ENCODE measurements around the gene NKX1-2. TPM values are rescaled to one million over a fixed set of nuclear protein-coding genes. Genes with fewer than 3 reads are reported as not detected.

The NKX1-2 gene
- total and polyA plus RNA-seq, 2 of the 8 experiments (the other 6 are each of a cell fraction or from before 2014, with no cell fraction given): 12.7 to 34.9 TPM

DNA sequence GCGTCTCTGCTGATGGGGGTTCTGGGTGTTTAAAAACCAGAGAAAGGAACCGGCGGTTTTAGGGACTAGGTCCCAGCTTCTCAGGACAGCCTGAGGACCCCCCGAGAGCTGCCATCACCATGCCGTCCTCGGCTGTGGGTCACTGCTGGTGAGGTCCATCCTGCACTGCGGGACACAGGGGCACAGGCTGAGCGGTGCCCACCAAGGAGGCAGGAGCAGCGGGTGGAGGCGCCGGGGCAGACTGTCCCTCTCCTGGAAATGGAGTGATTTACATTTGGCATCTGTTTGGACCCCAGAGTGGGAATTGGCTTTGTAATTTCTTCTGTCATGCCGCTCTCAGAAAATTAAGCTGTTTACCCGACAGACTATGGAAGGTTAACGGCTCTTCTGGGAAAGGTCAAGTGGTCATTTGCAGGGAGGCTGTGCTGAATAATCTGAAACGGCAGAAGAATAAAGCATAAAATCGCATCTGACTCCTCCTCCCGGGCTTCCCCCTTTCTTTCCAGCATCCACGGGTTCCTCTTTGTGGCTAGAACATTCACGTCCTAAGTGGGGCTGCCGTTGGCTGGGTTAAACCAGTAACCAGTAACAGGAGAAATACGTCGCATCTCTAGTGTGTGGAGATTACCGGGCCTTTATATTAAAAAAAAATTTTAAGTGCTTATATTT lies 43.5 kb upstream of the NKX1-2 start:
- H3K79me1 ChIP-seq (ENCODE audit: low read depth, low read length): no peaks in the 10 kb centered on the region; the same call in 1 of the 2 replicates
- no peak overlapping the region for H2BK20ac ChIP-seq (ENCODE audit: low read length)
- H2AFZ ChIP-seq (ENCODE audit: low read length): no peak overlapping the region
- H4K91ac ChIP-seq (replicated peaks; ENCODE audit: insufficient read length, low read length): no peak overlapping the region
- H3K4me1 ChIP-seq (replicated peaks in 1 of 4; ENCODE audit: control insufficient read depth in 3 of 4, insufficient read depth in 4 of 4, low read length in 3 of 4): peaks cover 7 to 25% (median 15%) of the 10 kb centered on the region in 4 experiments; a peak in 6 of 7 replicates
- H3K18ac ChIP-seq (ENCODE audit: extremely low read depth, low read length): no peak overlapping the region
- no peaks in the 10 kb centered on the region for H3K23me2 ChIP-seq (ENCODE audit: low read depth, low read length)
- no peak overlapping the region for H3K9ac ChIP-seq (replicated peaks in 1 of 4; ENCODE audit: extremely low read depth in 1 of 4, low read depth in 3 of 4, low read length in 3 of 4)
- no peak overlapping the region for H2BK5ac ChIP-seq (ENCODE audit: low read depth, low read length)
- no peaks in the 10 kb centered on the region for H3K79me2 ChIP-seq (ENCODE audit: control insufficient read depth in 1 of 2, insufficient read depth in 2 of 2, low read length in 2 of 2)
- H3K4ac ChIP-seq (replicated peaks; ENCODE audit: insufficient read length, low read depth, low read length): no peak overlapping the region
- H3K4me3 ChIP-seq (ENCODE audit: extremely low read depth in 1 of 4, insufficient read depth in 2 of 4, low read depth in 3 of 4, low read length in 4 of 4): no peak overlapping the region
- FAIRE-seq (no peak), DNase-seq (ENCODE audit: low read depth in 1 of 2, low spot score in 2 of 2) (no peak)
- H4K5ac ChIP-seq (ENCODE audit: insufficient read length, low read depth, low read length): no peak overlapping the region
- no peak overlapping the region for H3K27ac ChIP-seq (ENCODE audit: low read depth, low read length)
- H2AK5ac ChIP-seq (ENCODE audit: low read depth, low read length): no peak overlapping the region
- H3K4me2 ChIP-seq (ENCODE audit: insufficient read depth in 1 of 2, low read depth in 2 of 2, low read length in 2 of 2): no peak overlapping the region
- H3K56ac ChIP-seq (replicated peaks; ENCODE audit: insufficient read length, low read depth, low read length): no peak overlapping the region
- WGBS, 2 experiments (ENCODE audit: extremely low coverage in 1 of 2, insufficient coverage in 1 of 2, insufficient read length in 1 of 2, insufficient replicate concordance in 2 of 2, low coverage in 1 of 2, low lambda C conversion rate in 2 of 2, missing lambda C conversion rate in 1 of 2): 79% methylated on average over 23 of the region's 23 CpGs; no CpG with 5 or more reads in 1 of the 2 experiments
- no peaks in the 10 kb centered on the region for H3K9me3 ChIP-seq (ENCODE audit: insufficient read depth in 2 of 2, low read depth in 1 of 2, low read length in 1 of 2)
- H3K23ac ChIP-seq (ENCODE audit: insufficient read length): no peak overlapping the region
- no peak overlapping the region for H4K8ac ChIP-seq (ENCODE audit: extremely low read depth, insufficient read depth, low read length)
- 0 out of 2 replicates have a peak overlapping the region, but pooled peaks have one; percentile 27 for H2BK12ac ChIP-seq (ENCODE audit: low read depth, low read length)
- H4K20me1 ChIP-seq (replicated peaks in 1 of 2; ENCODE audit: control insufficient read depth in 1 of 2, insufficient read depth in 2 of 2, low read length in 2 of 2): no peaks in the 10 kb centered on the region
- CTCF ChIA-PET (ENCODE audit: partially characterized antibody): interaction anchor here (0.7 to 1.6 kb wide), 6 partner anchors 9 to 216 kb away, joined by 3 to 4 read pairs (median 3); no protein-coding TSS in a partner anchor
- peaks cover 3 to 10% (median 3%) of the 10 kb centered on the region in 4 experiments; a peak in 5 of 8 replicates for H3K36me3 ChIP-seq (ENCODE audit: control insufficient read depth in 2 of 4, insufficient read depth in 4 of 4, low read length in 3 of 4)
- no peak overlapping the region for H3K14ac ChIP-seq (ENCODE audit: insufficient read length)
- H3K27me3 ChIP-seq (replicated peaks in 1 of 4; ENCODE audit: control insufficient read depth in 3 of 4, extremely low read depth in 1 of 4, insufficient read depth in 3 of 4, low read length in 3 of 4): no peaks in the 10 kb centered on the region
- POLR2A ChIA-PET (ENCODE audit: partially characterized antibody): interaction anchor here (0.7 to 1.0 kb wide), 3 partner anchors 10 to 78 kb away, joined by 3 read pairs; no protein-coding TSS in a partner anchor
- no peak overlapping the region for H2BK120ac ChIP-seq (replicated peaks; ENCODE audit: low read depth, low read length)
- no peak overlapping the region for H2BK15ac ChIP-seq (ENCODE audit: low read length)
- TF ChIP-seq SP4 (IDR thresholded peaks at IDR 0.05; ENCODE audit: low read length) (no peak), HDAC6 (IDR thresholded peaks at IDR 0.05; ENCODE audit: low read depth, low read length) (no peak), NANOG (IDR thresholded peaks at IDR 0.05; ENCODE audit: insufficient read depth, low read depth, low read length, poor library complexity, severe bottlenecking) (no peak), FOSL1 (IDR thresholded peaks at IDR 0.05; ENCODE audit: insufficient read depth, low read depth, low read length) (no peak)

All from H1 (cell line).